PC-9 (cell line): ENCODE measurements around the gene CALM1. TPM values are rescaled to one million over a fixed set of nuclear protein-coding genes. Genes with fewer than 3 reads are reported as not detected.

Experiments
- BruUV-seq: library from RNA; stranded (reverse); fragments of 400-500 nt; replicated peaks from 2 replicates; lab custom pipeline; 2021; lab: Mats Ljungman, UMichigan
- CTCF ChIA-PET: fragments of 300-600 bp; sonication (Branson Sonifier 250); formaldehyde crosslinking; loops from one replicate; lab custom pipeline; 2022; ENCODE audit warnings: antibody characterized with exemption; lab: Charles Lee
- POLR2A ChIA-PET: fragments of 300-600 bp; sonication (Branson Sonifier 250); formaldehyde crosslinking; loops from one replicate; lab custom pipeline; 2022; ENCODE audit warnings: antibody characterized with exemption; ENCODE audit not compliant: unreplicated experiment; lab: Charles Lee
- DNase-seq, 2 experiments: peaks; one replicate each; pipeline versions ENCODE4 v3.0.0 to v3.0.0-alpha.2; 2015 to 2022; ENCODE audit warnings: mixed read lengths in 1 of 2
- H2AFZ ChIP-seq: fragments of 200-600 bp; sonication (generic); 2 replicates; pipeline ENCODE4 v1.8.1; 2017; ENCODE audit warnings: antibody characterized with exemption
- H3F3A ChIP-seq: fragments of 200-600 bp; sonication (generic); 2 replicates; pipeline ENCODE4 v1.8.1; 2017; ENCODE audit warnings: antibody characterized with exemption, mild to moderate bottlenecking, low read depth; ENCODE audit not compliant: insufficient read depth
- H3K27ac ChIP-seq: fragments of 200-600 bp; sonication (generic); 2 replicates; pipeline ENCODE4 v1.6.1; 2016; ENCODE audit warnings: mixed run types
- H3K27me3 ChIP-seq: fragments of 200-600 bp; sonication (generic); 2 replicates; pipeline ENCODE4 v1.6.1; 2016; ENCODE audit warnings: low read depth, mixed run types; ENCODE audit not compliant: insufficient read depth
- H3K36me3 ChIP-seq: fragments of 200-600 bp; sonication (generic); 2 replicates; pipeline ENCODE4 v1.6.1; 2016; ENCODE audit warnings: low read depth, mixed run types
- H3K4me1 ChIP-seq: fragments of 200-600 bp; sonication (generic); replicated peaks from 2 replicates; pipeline ENCODE4 v1.6.1; 2016; ENCODE audit warnings: mixed run types; ENCODE audit not compliant: insufficient read depth
- H3K4me2 ChIP-seq: fragments of 200-600 bp; sonication (generic); 2 replicates; pipeline ENCODE4 v1.6.1; 2017; ENCODE audit warnings: mixed run types
- H3K4me3 ChIP-seq: fragments of 200-600 bp; sonication (generic); 2 replicates; pipeline ENCODE4 v1.6.1; 2016; ENCODE audit warnings: mixed run types
- H3K79me2 ChIP-seq: fragments of 200-600 bp; sonication (generic); 2 replicates; pipeline ENCODE4 v1.6.1; 2017; ENCODE audit warnings: low read depth, mixed run types
- H3K9me2 ChIP-seq: fragments of 200-600 bp; sonication (generic); 2 replicates; pipeline ENCODE4 v1.8.1; 2017; ENCODE audit warnings: mild to moderate bottlenecking; ENCODE audit not compliant: insufficient read depth
- H3K9me3 ChIP-seq: fragments of 200-600 bp; sonication (generic); 2 replicates; pipeline ENCODE4 v1.8.1; 2016; ENCODE audit warnings: low read depth; ENCODE audit not compliant: insufficient read depth
- H4K20me1 ChIP-seq: fragments of 200-600 bp; sonication (generic); 2 replicates; pipeline ENCODE4 v1.8.1; 2017; ENCODE audit not compliant: insufficient read depth
- EZH2 ChIP-seq: fragments of 200-600 bp; sonication (generic); IDR thresholded peaks from 2 replicates; pipeline ENCODE4 v1.8.0; 2017; ENCODE audit warnings: antibody characterized with exemption, low read depth
- intact Hi-C: fragments of 100-400 bp; cut with micrococcal nuclease; formaldehyde crosslinking; loops from one replicate; pipeline ENCODE4 v1.10.0; 2022; ENCODE audit not compliant: unreplicated experiment
- total RNA-seq: library from RNA; stranded (reverse); gene quantifications from 2 replicates; pipeline ENCODE4 v1.2.3, GENCODE V29; 2021
- TF ChIP-seq, protein P1 (sequence below): fragments of 200-600 bp; sonication (generic); conservative IDR thresholded peaks from 2 replicates; pipeline ENCODE4 v1.6.1; 2017; ENCODE audit warnings: mixed run types, antibody characterized with exemption, mild to moderate bottlenecking, moderate library complexity

CALM1 gene
- total RNA-seq, 1 experiment from 2014 or later: 103 TPM

DNA sequence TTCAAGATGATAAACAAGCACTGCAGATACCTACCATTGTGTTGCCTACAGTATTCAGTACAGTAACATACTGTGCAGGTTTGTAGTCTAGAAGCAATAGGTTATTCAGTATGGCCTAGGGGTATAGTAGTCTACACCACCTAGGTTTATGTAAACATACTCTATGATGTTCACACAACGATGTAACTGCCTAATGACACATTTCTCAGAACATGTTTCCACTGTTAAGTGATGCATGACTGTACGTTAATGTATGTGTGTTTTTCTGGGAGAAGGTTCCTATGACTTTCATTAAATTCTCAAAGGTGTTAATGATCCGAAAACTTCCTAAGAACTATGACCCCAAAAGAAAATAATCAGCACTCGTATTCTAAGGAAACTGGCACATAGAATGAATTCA is 20.9 kb upstream of the CALM1 start:
- Histone ChIP-seq H3K27me3 (no peaks in the 10 kb centered on the region), H3K4me2 (no peak overlapping the region), H3F3A (no peaks in the 10 kb centered on the region), H3K36me3 (no peaks in the 10 kb centered on the region), H3K9me2 (no peaks in the 10 kb centered on the region), H3K9me3 (no peaks in the 10 kb centered on the region), H3K4me3 (no peak overlapping the region), H3K79me2 (no peaks in the 10 kb centered on the region), H3K4me1 (no peaks in the 10 kb centered on the region), H2AFZ (no peak overlapping the region), H3K27ac (no peak overlapping the region), H4K20me1 (no peaks in the 10 kb centered on the region)
- DNase-seq: peak in 1 of 2 experiments; percentile 37
- intact Hi-C loops: no loop called here
- no peak for TF ChIP-seq EZH2
- TF ChIP-seq, protein P1, sequence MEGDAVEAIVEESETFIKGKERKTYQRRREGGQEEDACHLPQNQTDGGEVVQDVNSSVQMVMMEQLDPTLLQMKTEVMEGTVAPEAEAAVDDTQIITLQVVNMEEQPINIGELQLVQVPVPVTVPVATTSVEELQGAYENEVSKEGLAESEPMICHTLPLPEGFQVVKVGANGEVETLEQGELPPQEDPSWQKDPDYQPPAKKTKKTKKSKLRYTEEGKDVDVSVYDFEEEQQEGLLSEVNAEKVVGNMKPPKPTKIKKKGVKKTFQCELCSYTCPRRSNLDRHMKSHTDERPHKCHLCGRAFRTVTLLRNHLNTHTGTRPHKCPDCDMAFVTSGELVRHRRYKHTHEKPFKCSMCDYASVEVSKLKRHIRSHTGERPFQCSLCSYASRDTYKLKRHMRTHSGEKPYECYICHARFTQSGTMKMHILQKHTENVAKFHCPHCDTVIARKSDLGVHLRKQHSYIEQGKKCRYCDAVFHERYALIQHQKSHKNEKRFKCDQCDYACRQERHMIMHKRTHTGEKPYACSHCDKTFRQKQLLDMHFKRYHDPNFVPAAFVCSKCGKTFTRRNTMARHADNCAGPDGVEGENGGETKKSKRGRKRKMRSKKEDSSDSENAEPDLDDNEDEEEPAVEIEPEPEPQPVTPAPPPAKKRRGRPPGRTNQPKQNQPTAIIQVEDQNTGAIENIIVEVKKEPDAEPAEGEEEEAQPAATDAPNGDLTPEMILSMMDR: no peak
- ChIA-PET CTCF (no interaction called here), POLR2A (no interaction called here)
- no TSS peak for BruUV-seq

DNA sequence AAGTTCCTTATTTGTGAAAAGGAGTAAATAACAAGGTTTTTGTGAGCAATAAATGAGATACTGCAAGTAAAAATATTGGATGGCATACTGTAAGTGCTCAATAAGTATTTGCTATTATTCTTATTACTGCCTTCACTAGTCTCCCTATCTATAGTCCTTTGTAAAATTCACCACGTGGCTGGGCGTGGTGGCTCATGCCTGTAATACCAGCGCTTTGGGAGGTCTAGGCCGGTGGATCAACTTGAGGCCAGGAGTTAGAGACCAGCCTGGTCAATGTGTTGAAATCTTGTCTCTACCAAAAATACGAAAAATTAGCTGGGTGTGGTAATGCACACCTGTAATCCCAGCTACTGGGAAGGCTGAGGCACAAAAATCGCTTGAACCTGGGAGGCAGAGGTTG is 18.6 kb upstream of the CALM1 start:
- H3K9me3 ChIP-seq: no peaks in the 10 kb centered on the region
- H3K27ac ChIP-seq: no peak overlapping the region
- intact Hi-C loops: no loop called here
- no peaks in the 10 kb centered on the region for H3K36me3 ChIP-seq
- ChIA-PET POLR2A (no interaction called here), CTCF (no interaction called here)
- no peaks in the 10 kb centered on the region for H3K27me3 ChIP-seq
- H3K9me2 ChIP-seq: no peaks in the 10 kb centered on the region
- TF ChIP-seq, protein P1: no peak
- no peak for TF ChIP-seq EZH2
- no peaks in the 10 kb centered on the region for H4K20me1 ChIP-seq
- no peak for DNase-seq
- no peaks in the 10 kb centered on the region for H3K79me2 ChIP-seq
- BruUV-seq: no TSS peak
- no peak overlapping the region for H2AFZ ChIP-seq
- H3K4me2 ChIP-seq: no peak overlapping the region
- no peaks in the 10 kb centered on the region for H3K4me1 ChIP-seq
- H3F3A ChIP-seq: peaks cover 3% of the 10 kb centered on the region; the same call in 1 of the 2 replicates
- H3K4me3 ChIP-seq: no peak overlapping the region

DNA sequence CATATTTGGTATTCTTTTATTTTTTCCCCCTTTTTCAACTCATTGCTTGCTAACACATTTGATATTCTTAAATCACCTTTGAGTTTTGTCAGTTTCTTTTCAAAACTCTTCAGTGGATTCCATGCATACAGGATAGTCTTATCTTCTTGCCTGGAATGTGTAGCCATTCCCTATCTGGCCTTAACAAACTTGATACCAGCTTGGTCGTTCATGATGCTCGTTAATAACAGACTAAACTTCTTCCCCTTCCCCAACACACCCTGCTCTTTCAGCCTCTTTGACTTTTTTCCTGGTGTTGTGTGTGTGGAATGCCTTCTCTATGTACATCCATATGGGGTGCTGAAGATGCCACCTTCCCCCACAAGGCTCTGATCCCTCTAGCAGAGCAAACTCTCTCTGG is 17.7 kb upstream of the CALM1 start:
- BruUV-seq: no TSS peak
- intact Hi-C loops: no loop called here
- peaks cover 3% of the 10 kb centered on the region; the same call in 1 of the 2 replicates for H3F3A ChIP-seq
- ChIA-PET CTCF (no interaction called here), POLR2A (no interaction called here)
- no peaks in the 10 kb centered on the region for H3K36me3 ChIP-seq
- no peaks in the 10 kb centered on the region for H4K20me1 ChIP-seq
- no peaks in the 10 kb centered on the region for H3K9me2 ChIP-seq
- no peak overlapping the region for H3K4me2 ChIP-seq
- no peaks in the 10 kb centered on the region for H3K79me2 ChIP-seq
- H3K4me1 ChIP-seq: peaks cover under 1% of the 10 kb centered on the region
- no peak overlapping the region for H2AFZ ChIP-seq
- H3K27ac ChIP-seq: no peak overlapping the region
- H3K4me3 ChIP-seq: no peak overlapping the region
- no peaks in the 10 kb centered on the region for H3K27me3 ChIP-seq
- H3K9me3 ChIP-seq: no peaks in the 10 kb centered on the region
- no peak for DNase-seq
- no peak for TF ChIP-seq EZH2
- TF ChIP-seq, protein P1: no peak
